CD4-positive, alpha-beta T cell treated with Interleukin-4 for 1 hour (primary cell): ENCODE results near the gene BTBD9.

Experiments used
- DNase-seq, 2 donors: peaks; one replicate each; pipeline ENCODE4 v3.0.0-alpha.2; 2020 to 2022

Gene BTBD9

GRCh38 chr6:38153798-38154345 is 485.9 kb downstream of the BTBD9 start:
- DNase-seq = no peak

- no peak for DNase-seq
Measured at GRCh38 chr6:38153076-38153797, 486.5 kb downstream of the BTBD9 start.

- no peak for DNase-seq
Measured at GRCh38 chr6:38152620-38153019, 487.1 kb downstream of the BTBD9 start.

GRCh38 chr6:38151580-38152500 is 487.9 kb downstream of the BTBD9 start:
- no peak for DNase-seq

GRCh38 chr6:38150681-38151296 is 488.9 kb downstream of the BTBD9 start:
- no peak for DNase-seq

- no peak for DNase-seq
Measured at GRCh38 chr6:38150021-38150420, 489.7 kb downstream of the BTBD9 start.

GRCh38 chr6:38149531-38149930 is 490.2 kb downstream of the BTBD9 start:
- DNase-seq = no peak

GRCh38 chr6:38148606-38149005 is 491.1 kb downstream of the BTBD9 start:
- DNase-seq = no peak

- DNase-seq = no peak
Measured at GRCh38 chr6:38146734-38147027, 493.0 kb downstream of the BTBD9 start.

- DNase-seq = no peak
Measured at GRCh38 chr6:38146021-38146733, 493.6 kb downstream of the BTBD9 start.

GRCh38 chr6:38144365-38144945 is 495.3 kb downstream of the BTBD9 start:
- no peak for DNase-seq

GRCh38 chr6:38143191-38144150 is 496.3 kb downstream of the BTBD9 start:
- DNase-seq = no peak

GRCh38 chr6:38142178-38142902 is 497.4 kb downstream of the BTBD9 start:
- DNase-seq = no peak

- DNase-seq = no peak
Measured at GRCh38 chr6:38141716-38142115, 498.0 kb downstream of the BTBD9 start.

- no peak for DNase-seq
Measured at GRCh38 chr6:38141085-38141484, 498.6 kb downstream of the BTBD9 start.

- no peak for DNase-seq
Measured at GRCh38 chr6:38138374-38138773, 501.4 kb downstream of the BTBD9 start.

GRCh38 chr6:38137608-38138265 is 502.0 kb downstream of the BTBD9 start:
- no peak for DNase-seq

- DNase-seq = no peak
Measured at GRCh38 chr6:38136547-38136946, 503.2 kb downstream of the BTBD9 start.

- no peak for DNase-seq
Measured at GRCh38 chr6:38134704-38135088, 505.0 kb downstream of the BTBD9 start.
